K562 (cell line): ENCODE data around the gene ITLN1.

ENCODE experiments used
- BHLHE40 ChIP-seq: IDR thresholded peaks from 2 replicates; pipeline ENCODE4 v1.6.1; 2011; ENCODE audit warnings: low read length, improper control_type of control experiment
- CTCF ChIP-seq, 3 experiments: IDR thresholded peaks in 2 of 3; conservative IDR thresholded peaks in 1 of 3; 2 replicates each; pipeline ENCODE4 v1.5.1; 2011 to 2012; ENCODE audit warnings: low read length in 3 of 3, mild to moderate bottlenecking in 3 of 3, control low read depth in 2 of 3, improper control_type of control experiment in 1 of 3, inconsistent platforms in 1 of 3, low read depth in 1 of 3, mixed read lengths in 1 of 3, moderate library complexity in 1 of 3; ENCODE audit not compliant: insufficient read depth in 2 of 3
- FOXM1 ChIP-seq, 2 experiments: fragments of 450-650 bp in 1 of 2; sonication (generic) in 1 of 2; formaldehyde crosslinking in 1 of 2; IDR thresholded peaks; 2 replicates each; pipeline versions ENCODE4 v1.6.1 to v1.9.0; 2017 to 2022; ENCODE audit warnings: low read depth in 2 of 2, mild to moderate bottlenecking in 2 of 2, missing genetic modification reagents in 1 of 2, moderate library complexity in 1 of 2
- NFE2L1 ChIP-seq: fragments of 450-650 bp; IDR thresholded peaks from 2 replicates; pipeline ENCODE4 v1.6.1; 2016; ENCODE audit warnings: missing genetic modification characterization, low read depth, mild to moderate bottlenecking, missing compliant biosample characterization, moderate library complexity, borderline replicate concordance
- VEZF1 ChIP-seq: fragments of 200-800 bp; sonication (Bioruptor generic); IDR thresholded peaks from 2 replicates; pipeline ENCODE4 v1.6.1; 2017; ENCODE audit warnings: missing genetic modification characterization, missing compliant biosample characterization

GRCh38 chr1:160830321-160831153 is 54.4 kb downstream of the ITLN1 start:
- TF ChIP-seq CTCF (IDR thresholded peaks at IDR 0.05 in 2 of 3, conservative IDR thresholded peaks at IDR 0.05 in 1 of 3; ENCODE audit: insufficient read depth in 2 of 3, low read depth in 1 of 3, low read length in 3 of 3) (peak; percentile 76 to 81 (median 81)), NFE2L1 (tag) (no peak), BHLHE40 (no peak), VEZF1 (no peak), FOXM1 (IDR thresholded peaks at IDR 0.05; ENCODE audit: low read depth) (no peak), FOXM1 (CRISPR knock-in tag; IDR thresholded peaks at IDR 0.05; ENCODE audit: low read depth) (no peak)
